ENCODE data around the gene ELF2.

Gene ELF2

DNA sequence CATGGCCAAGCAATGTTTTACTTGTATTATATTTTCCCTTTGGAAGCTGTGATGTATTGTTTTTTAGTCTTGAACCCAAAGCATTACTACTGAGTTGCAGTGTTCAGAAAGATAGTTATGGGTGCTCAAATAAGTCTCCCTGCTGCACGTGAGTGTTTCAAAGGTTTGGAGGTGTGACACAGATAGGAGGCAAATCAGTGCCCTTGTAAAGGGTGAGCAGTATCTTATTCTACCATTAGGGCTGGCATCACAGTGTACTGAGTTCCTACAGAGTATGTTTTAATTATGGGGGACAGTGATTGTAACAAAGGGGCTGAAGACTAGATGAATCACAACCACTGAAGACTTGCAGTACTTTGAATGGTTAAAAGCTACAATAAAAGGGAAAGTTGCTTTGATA, 123.1 kb downstream of the ELF2 start:
- TF ChIP-seq RAD21 (IDR thresholded peaks at IDR 0.05; ENCODE audit: low read depth) (no peak), CEBPB (IDR thresholded peaks at IDR 0.05) (no peak), YY1 (IDR thresholded peaks at IDR 0.05; ENCODE audit: low read depth) (no peak), CREB1 (IDR thresholded peaks at IDR 0.05; ENCODE audit: low read depth) (no peak), TEAD4 (IDR thresholded peaks at IDR 0.05) (no peak), EP300 (IDR thresholded peaks at IDR 0.05; ENCODE audit: borderline replicate concordance) (no peak), EGR1 (IDR thresholded peaks at IDR 0.05) (no peak), NFIC (IDR thresholded peaks at IDR 0.05) (no peak)
- TF ChIP-seq, protein P1, sequence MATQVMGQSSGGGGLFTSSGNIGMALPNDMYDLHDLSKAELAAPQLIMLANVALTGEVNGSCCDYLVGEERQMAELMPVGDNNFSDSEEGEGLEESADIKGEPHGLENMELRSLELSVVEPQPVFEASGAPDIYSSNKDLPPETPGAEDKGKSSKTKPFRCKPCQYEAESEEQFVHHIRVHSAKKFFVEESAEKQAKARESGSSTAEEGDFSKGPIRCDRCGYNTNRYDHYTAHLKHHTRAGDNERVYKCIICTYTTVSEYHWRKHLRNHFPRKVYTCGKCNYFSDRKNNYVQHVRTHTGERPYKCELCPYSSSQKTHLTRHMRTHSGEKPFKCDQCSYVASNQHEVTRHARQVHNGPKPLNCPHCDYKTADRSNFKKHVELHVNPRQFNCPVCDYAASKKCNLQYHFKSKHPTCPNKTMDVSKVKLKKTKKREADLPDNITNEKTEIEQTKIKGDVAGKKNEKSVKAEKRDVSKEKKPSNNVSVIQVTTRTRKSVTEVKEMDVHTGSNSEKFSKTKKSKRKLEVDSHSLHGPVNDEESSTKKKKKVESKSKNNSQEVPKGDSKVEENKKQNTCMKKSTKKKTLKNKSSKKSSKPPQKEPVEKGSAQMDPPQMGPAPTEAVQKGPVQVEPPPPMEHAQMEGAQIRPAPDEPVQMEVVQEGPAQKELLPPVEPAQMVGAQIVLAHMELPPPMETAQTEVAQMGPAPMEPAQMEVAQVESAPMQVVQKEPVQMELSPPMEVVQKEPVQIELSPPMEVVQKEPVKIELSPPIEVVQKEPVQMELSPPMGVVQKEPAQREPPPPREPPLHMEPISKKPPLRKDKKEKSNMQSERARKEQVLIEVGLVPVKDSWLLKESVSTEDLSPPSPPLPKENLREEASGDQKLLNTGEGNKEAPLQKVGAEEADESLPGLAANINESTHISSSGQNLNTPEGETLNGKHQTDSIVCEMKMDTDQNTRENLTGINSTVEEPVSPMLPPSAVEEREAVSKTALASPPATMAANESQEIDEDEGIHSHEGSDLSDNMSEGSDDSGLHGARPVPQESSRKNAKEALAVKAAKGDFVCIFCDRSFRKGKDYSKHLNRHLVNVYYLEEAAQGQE (IDR thresholded peaks at IDR 0.05; ENCODE audit: low read depth) = no peak

DNA sequence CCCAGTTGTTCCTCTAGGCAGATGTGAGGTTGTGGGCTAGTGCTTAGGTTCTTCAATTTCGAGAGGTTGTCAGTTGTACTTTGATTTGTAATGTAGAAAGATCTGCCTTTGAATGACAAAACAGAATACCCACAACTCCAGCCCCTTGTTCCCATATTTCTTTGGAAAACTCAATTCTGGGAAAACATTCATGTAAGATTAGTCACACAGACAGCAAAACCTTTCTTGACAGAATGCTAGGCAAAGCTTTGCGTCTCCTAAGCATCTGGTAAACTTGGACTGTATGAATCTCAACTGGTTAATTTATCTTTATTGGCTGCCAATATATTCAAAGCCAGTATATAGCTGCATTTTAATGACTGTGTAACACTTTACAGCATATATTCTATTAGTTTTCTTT, 126.6 kb downstream of the ELF2 start:
- TF ChIP-seq FOXM1 (IDR thresholded peaks at IDR 0.05; ENCODE audit: borderline replicate concordance, low read depth) (no peak), TCF12 (IDR thresholded peaks at IDR 0.05; ENCODE audit: low read depth) (no peak), CEBPB (IDR thresholded peaks at IDR 0.05) (no peak), NFIC (IDR thresholded peaks at IDR 0.05) (no peak), ZBTB7A (IDR thresholded peaks at IDR 0.05; ENCODE audit: low read depth) (no peak), YY1 (IDR thresholded peaks at IDR 0.05; ENCODE audit: low read depth) (no peak), TEAD4 (IDR thresholded peaks at IDR 0.05) (no peak), EGR1 (IDR thresholded peaks at IDR 0.05) (no peak), USF1 (IDR thresholded peaks at IDR 0.05) (no peak), EP300 (IDR thresholded peaks at IDR 0.05; ENCODE audit: borderline replicate concordance) (no peak), CREB1 (IDR thresholded peaks at IDR 0.05; ENCODE audit: low read depth) (no peak), RAD21 (IDR thresholded peaks at IDR 0.05; ENCODE audit: low read depth) (no peak), TAF1 (IDR thresholded peaks at IDR 0.05; ENCODE audit: low read depth) (no peak)
- TF ChIP-seq, protein P1 (IDR thresholded peaks at IDR 0.05; ENCODE audit: low read depth) = no peak
- TF ChIP-seq, protein P2, sequence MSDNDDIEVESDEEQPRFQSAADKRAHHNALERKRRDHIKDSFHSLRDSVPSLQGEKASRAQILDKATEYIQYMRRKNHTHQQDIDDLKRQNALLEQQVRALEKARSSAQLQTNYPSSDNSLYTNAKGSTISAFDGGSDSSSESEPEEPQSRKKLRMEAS (IDR thresholded peaks at IDR 0.05) = no peak

DNA sequence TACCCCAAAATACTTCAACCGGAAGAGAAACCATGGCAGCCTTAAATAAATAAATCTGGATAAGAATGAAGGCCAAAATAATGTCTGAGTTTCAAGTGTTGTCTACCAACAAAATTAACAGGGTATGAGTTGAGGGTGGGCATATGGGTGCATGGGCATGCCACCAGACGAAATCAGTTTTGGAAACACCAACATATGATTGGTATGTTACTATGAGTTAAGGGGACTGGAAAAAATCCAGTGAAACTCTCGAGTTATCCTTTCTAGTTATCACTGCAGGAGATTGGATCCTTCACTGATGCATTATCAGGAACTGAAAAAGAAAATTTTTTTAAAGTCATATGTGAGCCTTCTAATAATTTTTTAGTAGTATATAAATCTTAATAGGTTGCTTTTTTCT, 129.0 kb downstream of the ELF2 start:
- TF ChIP-seq EGR1 (IDR thresholded peaks at IDR 0.05) = no peak
- TF ChIP-seq NFIC (IDR thresholded peaks at IDR 0.05) = no peak
- TF ChIP-seq RAD21 (IDR thresholded peaks at IDR 0.05; ENCODE audit: low read depth) = no peak
- no peak for TF ChIP-seq YY1 (IDR thresholded peaks at IDR 0.05; ENCODE audit: low read depth)
- no peak for TF ChIP-seq TEAD4 (IDR thresholded peaks at IDR 0.05)
- TF ChIP-seq USF1 (IDR thresholded peaks at IDR 0.05) = no peak
- TF ChIP-seq CEBPB (IDR thresholded peaks at IDR 0.05) = no peak
- TF ChIP-seq ZBTB7A (IDR thresholded peaks at IDR 0.05; ENCODE audit: low read depth) = no peak
- TF ChIP-seq, protein P1 (IDR thresholded peaks at IDR 0.05; ENCODE audit: low read depth) = no peak
- no peak for TF ChIP-seq FOXM1 (IDR thresholded peaks at IDR 0.05; ENCODE audit: borderline replicate concordance, low read depth)

- TF ChIP-seq USF1 (IDR thresholded peaks at IDR 0.05) (no peak), CEBPB (IDR thresholded peaks at IDR 0.05) (no peak), TCF12 (IDR thresholded peaks at IDR 0.05; ENCODE audit: low read depth) (no peak), NFIC (IDR thresholded peaks at IDR 0.05) (no peak), RAD21 (IDR thresholded peaks at IDR 0.05; ENCODE audit: low read depth) (no peak), EP300 (IDR thresholded peaks at IDR 0.05; ENCODE audit: borderline replicate concordance) (no peak), CREB1 (IDR thresholded peaks at IDR 0.05; ENCODE audit: low read depth) (no peak), TAF1 (IDR thresholded peaks at IDR 0.05; ENCODE audit: low read depth) (no peak), FOXM1 (IDR thresholded peaks at IDR 0.05; ENCODE audit: borderline replicate concordance, low read depth) (no peak), YY1 (IDR thresholded peaks at IDR 0.05; ENCODE audit: low read depth) (no peak), EGR1 (IDR thresholded peaks at IDR 0.05) (no peak), ZBTB7A (IDR thresholded peaks at IDR 0.05; ENCODE audit: low read depth) (no peak), TEAD4 (IDR thresholded peaks at IDR 0.05) (no peak)
- TF ChIP-seq, protein P1 (IDR thresholded peaks at IDR 0.05; ENCODE audit: low read depth) = no peak
- TF ChIP-seq, protein P2 (IDR thresholded peaks at IDR 0.05) = no peak
Observed at GRCh38 chr4:139044291-139044690, 132.7 kb downstream of the ELF2 start.

Measured in Ishikawa (cell line).